Calu3 (cell line): Measurements from ENCODE around the gene PTPRN2. TPM values are rescaled to one million over a fixed set of nuclear protein-coding genes. Genes with fewer than 3 reads are reported as not detected.

ENCODE experiments used
- BruUV-seq: library from RNA; stranded (reverse); fragments of 400-500 nt; replicated peaks from 2 replicates; lab custom pipeline; 2021; lab: Mats Ljungman, UMichigan
- CTCF ChIA-PET: fragments of 300-600 bp; sonication (Branson Sonifier 250); formaldehyde crosslinking; loops from one replicate; lab custom pipeline; 2022; ENCODE audit warnings: antibody characterized with exemption; lab: Charles Lee
- DNase-seq: peaks from one replicate; pipeline ENCODE4 v3.0.0; 2022
- H3K27ac Mint-ChIP-seq: one replicate; pipeline ENCODE4 v1.8.0; 2022; ENCODE audit warnings: mixed read lengths; ENCODE audit not compliant: unreplicated experiment
- H3K27me3 Mint-ChIP-seq: one replicate; pipeline ENCODE4 v1.8.0; 2022; ENCODE audit warnings: mixed read lengths; ENCODE audit not compliant: unreplicated experiment
- H3K36me3 Mint-ChIP-seq: one replicate; pipeline ENCODE4 v1.8.0; 2022; ENCODE audit warnings: mild to moderate bottlenecking, moderate library complexity, mixed read lengths; ENCODE audit not compliant: insufficient read depth, unreplicated experiment
- H3K4me1 Mint-ChIP-seq: one replicate; pipeline ENCODE4 v1.8.0; 2022; ENCODE audit warnings: mild to moderate bottlenecking, low read depth, mixed read lengths; ENCODE audit not compliant: unreplicated experiment
- H3K4me3 Mint-ChIP-seq: one replicate; pipeline ENCODE4 v1.8.0; 2022; ENCODE audit warnings: mild to moderate bottlenecking, low read depth, moderate library complexity, mixed read lengths; ENCODE audit not compliant: unreplicated experiment
- H3K9me3 Mint-ChIP-seq: one replicate; pipeline ENCODE4 v1.8.0; 2022; ENCODE audit warnings: low read depth, mixed read lengths; ENCODE audit not compliant: unreplicated experiment
- intact Hi-C: fragments of 100-400 bp; cut with micrococcal nuclease; formaldehyde crosslinking; loops from one replicate; pipeline ENCODE4 v1.10.0; 2022; ENCODE audit not compliant: unreplicated experiment
- total RNA-seq: library from RNA; stranded (reverse); gene quantifications from 2 replicates; pipeline ENCODE4 v1.2.3, GENCODE V29; 2022
- TF ChIP-seq, protein P1 (sequence below): fragments of 200-600 bp; IDR thresholded peaks from one replicate; pipeline ENCODE4 v1.8.0; 2022; ENCODE audit warnings: antibody characterized with exemption; ENCODE audit not compliant: unreplicated experiment

The PTPRN2 gene
- total RNA-seq, 1 experiment from 2014 or later: 2.0 TPM

DNA sequence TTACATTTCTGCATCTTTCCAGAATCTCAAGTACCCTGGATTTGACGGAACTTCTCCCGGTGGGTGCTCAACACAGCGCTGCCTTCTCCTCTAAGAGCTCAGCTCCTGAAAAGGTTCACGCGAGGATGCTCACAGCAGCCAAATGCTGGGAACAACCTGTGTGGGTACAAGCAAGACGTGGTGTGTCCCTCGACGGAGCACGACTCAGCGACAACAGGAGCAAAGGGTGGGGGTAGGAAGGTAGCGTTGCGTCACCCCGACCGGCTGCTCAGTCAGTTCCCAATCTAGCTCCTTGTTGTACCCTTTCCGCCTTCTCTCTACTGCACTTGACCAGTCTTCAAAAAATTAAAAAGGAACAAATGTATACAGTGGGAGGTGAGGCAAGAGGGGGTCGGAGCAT is 117.3 kb downstream of the PTPRN2 start:
- no peak for DNase-seq
- H3K4me1 Mint-ChIP-seq: no peaks in the 10 kb centered on the region
- no peak overlapping the region for H3K27ac Mint-ChIP-seq
- H3K27me3 Mint-ChIP-seq: no peaks in the 10 kb centered on the region
- H3K4me3 Mint-ChIP-seq: no peak overlapping the region
- CTCF ChIA-PET: no interaction called here
- intact Hi-C loops: no loop called here
- no TSS peak for BruUV-seq
- TF ChIP-seq, protein P1, sequence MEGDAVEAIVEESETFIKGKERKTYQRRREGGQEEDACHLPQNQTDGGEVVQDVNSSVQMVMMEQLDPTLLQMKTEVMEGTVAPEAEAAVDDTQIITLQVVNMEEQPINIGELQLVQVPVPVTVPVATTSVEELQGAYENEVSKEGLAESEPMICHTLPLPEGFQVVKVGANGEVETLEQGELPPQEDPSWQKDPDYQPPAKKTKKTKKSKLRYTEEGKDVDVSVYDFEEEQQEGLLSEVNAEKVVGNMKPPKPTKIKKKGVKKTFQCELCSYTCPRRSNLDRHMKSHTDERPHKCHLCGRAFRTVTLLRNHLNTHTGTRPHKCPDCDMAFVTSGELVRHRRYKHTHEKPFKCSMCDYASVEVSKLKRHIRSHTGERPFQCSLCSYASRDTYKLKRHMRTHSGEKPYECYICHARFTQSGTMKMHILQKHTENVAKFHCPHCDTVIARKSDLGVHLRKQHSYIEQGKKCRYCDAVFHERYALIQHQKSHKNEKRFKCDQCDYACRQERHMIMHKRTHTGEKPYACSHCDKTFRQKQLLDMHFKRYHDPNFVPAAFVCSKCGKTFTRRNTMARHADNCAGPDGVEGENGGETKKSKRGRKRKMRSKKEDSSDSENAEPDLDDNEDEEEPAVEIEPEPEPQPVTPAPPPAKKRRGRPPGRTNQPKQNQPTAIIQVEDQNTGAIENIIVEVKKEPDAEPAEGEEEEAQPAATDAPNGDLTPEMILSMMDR: no peak
- H3K9me3 Mint-ChIP-seq: no peaks in the 10 kb centered on the region
- no peaks in the 10 kb centered on the region for H3K36me3 Mint-ChIP-seq

DNA sequence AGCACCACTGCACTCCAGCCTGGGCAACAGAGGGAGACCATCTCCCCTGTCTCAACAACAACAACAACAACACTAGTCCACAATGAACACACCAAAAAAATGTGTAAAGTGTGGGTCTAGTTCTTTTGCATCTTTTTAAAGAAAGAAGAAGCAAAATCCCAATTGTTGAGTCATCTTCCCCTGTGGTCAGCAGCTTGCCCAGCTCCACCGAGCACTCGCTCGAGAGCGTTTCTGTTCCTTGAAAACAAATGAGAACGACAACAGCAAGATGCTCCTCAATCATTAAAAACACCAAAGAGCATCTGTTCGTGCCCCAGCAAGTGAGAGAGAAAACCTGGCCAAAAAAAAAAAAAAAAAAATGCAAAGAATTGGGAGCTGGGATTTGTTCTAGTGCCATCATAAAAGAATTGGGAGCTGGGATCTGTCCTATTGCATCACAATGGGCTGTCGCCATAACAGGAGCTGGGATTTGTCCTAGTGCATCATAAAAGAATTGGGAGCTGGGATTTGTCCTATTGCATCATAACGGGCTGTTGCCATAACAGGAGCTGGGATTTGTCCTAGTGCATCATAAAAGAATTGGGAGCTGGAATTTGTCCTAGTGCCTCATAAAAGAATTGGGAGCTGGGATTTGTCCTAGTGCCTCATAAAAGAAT is 118.1 kb downstream of the PTPRN2 start:
- no peaks in the 10 kb centered on the region for H3K4me1 Mint-ChIP-seq
- no peak for DNase-seq
- intact Hi-C loops: no loop called here
- H3K27me3 Mint-ChIP-seq: no peaks in the 10 kb centered on the region
- no peaks in the 10 kb centered on the region for H3K36me3 Mint-ChIP-seq
- CTCF ChIA-PET: interaction anchor here (0.6 kb wide), 1 partner anchor 921 kb away, joined by 4 read pairs; no protein-coding TSS in a partner anchor
- H3K9me3 Mint-ChIP-seq: peaks cover 5% of the 10 kb centered on the region
- H3K4me3 Mint-ChIP-seq: no peak overlapping the region
- no peak overlapping the region for H3K27ac Mint-ChIP-seq
- no TSS peak for BruUV-seq
- TF ChIP-seq, protein P1: no peak

DNA sequence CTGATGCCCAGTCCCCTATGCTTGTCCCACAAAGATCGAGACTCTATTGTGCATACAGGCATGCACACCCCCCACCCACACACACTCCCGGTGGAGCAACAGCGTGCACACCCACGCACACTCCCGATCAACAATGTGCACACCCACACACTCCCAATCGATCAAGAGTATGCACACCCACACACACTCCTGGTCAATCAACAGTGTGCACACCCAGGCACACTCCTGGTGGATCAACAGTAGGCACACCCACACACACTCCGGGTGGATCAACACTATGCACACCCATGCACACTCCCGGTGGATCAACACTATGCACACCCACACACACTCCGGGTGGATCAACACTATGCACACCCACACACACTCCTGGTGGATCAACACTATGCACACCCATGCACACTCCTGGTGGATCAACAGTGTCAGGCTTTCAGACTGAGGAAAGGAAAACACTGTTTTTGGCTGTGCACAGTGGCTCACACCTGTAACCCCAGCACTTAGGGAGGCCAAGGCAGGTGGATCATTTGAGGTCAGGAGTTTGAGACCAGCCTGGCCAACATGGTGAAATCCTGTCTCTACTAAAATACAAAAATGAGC is 118.8 kb downstream of the PTPRN2 start:
- TF ChIP-seq, protein P1: no peak
- CTCF ChIA-PET: interaction anchor here (0.6 kb wide), 1 partner anchor 54 kb away, joined by 3 read pairs; no protein-coding TSS in a partner anchor
- no peak overlapping the region for H3K27ac Mint-ChIP-seq

DNA sequence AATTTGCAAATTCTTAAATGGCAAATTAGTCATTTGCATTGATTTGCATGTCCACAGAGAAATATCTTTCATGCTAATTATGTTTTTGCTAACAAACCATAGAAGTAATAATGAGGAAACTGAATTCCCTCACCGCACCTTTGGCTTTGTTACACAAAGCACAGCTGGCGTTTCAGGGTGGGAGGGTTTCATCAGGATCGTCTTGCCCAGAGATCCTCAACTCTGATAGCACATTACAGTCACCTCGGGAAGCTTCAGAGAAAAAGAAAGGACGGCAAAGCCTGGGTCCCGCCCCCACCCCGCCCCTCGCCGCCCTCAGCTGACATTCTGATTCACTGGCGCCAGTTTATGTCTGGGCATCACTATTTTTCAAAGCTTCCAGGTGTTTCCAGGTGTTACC is 119.4 kb downstream of the PTPRN2 start:
- intact Hi-C loops: no loop called here
- H3K9me3 Mint-ChIP-seq: peaks cover 13% of the 10 kb centered on the region
- no peaks in the 10 kb centered on the region for H3K27me3 Mint-ChIP-seq
- CTCF ChIA-PET: interaction anchor here (0.6 kb wide), 1 partner anchor 53 kb away, joined by 3 read pairs; no protein-coding TSS in a partner anchor
- no peak overlapping the region for H3K4me3 Mint-ChIP-seq
- no peak overlapping the region for H3K27ac Mint-ChIP-seq
- DNase-seq: no peak
- no TSS peak for BruUV-seq
- no peaks in the 10 kb centered on the region for H3K4me1 Mint-ChIP-seq
- TF ChIP-seq, protein P1: no peak
- no peaks in the 10 kb centered on the region for H3K36me3 Mint-ChIP-seq

More for the DNA sequence above, 118.8 kb downstream of the PTPRN2 start:
- Mint-ChIP-seq H3K4me1 (no peaks in the 10 kb centered on the region), H3K9me3 (peaks cover 8% of the 10 kb centered on the region), H3K27me3 (no peaks in the 10 kb centered on the region), H3K36me3 (no peaks in the 10 kb centered on the region), H3K4me3 (no peak overlapping the region)
- DNase-seq: no peak
- intact Hi-C loops: no loop called here
- BruUV-seq: no TSS peak
